GM23248 (cell line): ENCODE measurements around the gene SERPINE3. TPM values are rescaled to one million over a fixed set of nuclear protein-coding genes. Genes with fewer than 3 reads are reported as not detected.

Experiments
- DNase-seq: peaks from one replicate; pipeline ENCODE4 v3.0.0-alpha.2; 2015
- H2AFZ ChIP-seq: fragments of 200-600 bp; sonication (generic); 2 replicates; pipeline ENCODE4 v1.6.1; 2016; ENCODE audit warnings: antibody characterized with exemption
- H3F3A ChIP-seq: fragments of 200-600 bp; sonication (generic); 2 replicates; pipeline ENCODE4 v1.6.1; 2016; ENCODE audit warnings: mild to moderate bottlenecking, antibody characterized with exemption, mixed run types; ENCODE audit not compliant: insufficient read depth
- H3K27ac ChIP-seq: fragments of 200-600 bp; sonication (generic); 2 replicates; pipeline ENCODE4 v1.5.1; 2016; ENCODE audit warnings: mild to moderate bottlenecking
- H3K27me3 ChIP-seq: fragments of 200-600 bp; sonication (generic); replicated peaks from 2 replicates; pipeline ENCODE4 v1.6.1; 2016; ENCODE audit warnings: mild to moderate bottlenecking; ENCODE audit not compliant: insufficient read depth
- H3K36me3 ChIP-seq: fragments of 200-600 bp; sonication (generic); 2 replicates; pipeline ENCODE4 v1.6.1; 2016; ENCODE audit warnings: low read depth, mild to moderate bottlenecking
- H3K4me1 ChIP-seq: fragments of 200-600 bp; sonication (generic); 2 replicates; pipeline ENCODE4 v1.6.1; 2016; ENCODE audit warnings: mild to moderate bottlenecking; ENCODE audit not compliant: insufficient read depth
- H3K4me2 ChIP-seq: fragments of 200-600 bp; sonication (generic); one replicate; pipeline ENCODE4 v1.6.1; 2016; ENCODE audit warnings: mild to moderate bottlenecking; ENCODE audit not compliant: unreplicated experiment
- H3K4me3 ChIP-seq: fragments of 200-600 bp; sonication (generic); 2 replicates; pipeline ENCODE4 v1.5.1; 2016; ENCODE audit warnings: mild to moderate bottlenecking
- H3K79me2 ChIP-seq: fragments of 200-600 bp; sonication (generic); 2 replicates; pipeline ENCODE4 v1.6.1; 2016; ENCODE audit warnings: mild to moderate bottlenecking; ENCODE audit not compliant: insufficient read depth
- H3K9ac ChIP-seq: fragments of 200-600 bp; sonication (generic); 2 replicates; pipeline ENCODE4 v1.6.1; 2016; ENCODE audit warnings: mild to moderate bottlenecking
- H3K9me2 ChIP-seq: fragments of 200-600 bp; sonication (generic); 2 replicates; pipeline ENCODE4 v1.6.1; 2016; ENCODE audit warnings: mixed run types, mild to moderate bottlenecking, moderate library complexity; ENCODE audit not compliant: insufficient read depth
- H3K9me3 ChIP-seq: fragments of 200-600 bp; sonication (generic); one replicate; pipeline ENCODE4 v1.6.1; 2017; ENCODE audit warnings: low read depth
- H4K20me1 ChIP-seq: fragments of 200-600 bp; sonication (generic); 2 replicates; pipeline ENCODE4 v1.6.0; 2016; ENCODE audit not compliant: insufficient read depth
- EZH2 ChIP-seq: fragments of 200-600 bp; sonication (generic); IDR thresholded peaks from 2 replicates; pipeline ENCODE4 v1.6.1; 2018; ENCODE audit warnings: antibody characterized with exemption, mild to moderate bottlenecking; ENCODE audit not compliant: insufficient read depth, poor library complexity, severe bottlenecking
- EZH2phosphoT487 ChIP-seq: fragments of 200-600 bp; sonication (generic); IDR thresholded peaks from 2 replicates; pipeline ENCODE4 v1.6.1; 2018; ENCODE audit warnings: antibody characterized with exemption, moderate library complexity, mild to moderate bottlenecking, low read depth; ENCODE audit not compliant: insufficient read depth
- WGBS, 2 experiments: methylation state at CpG; one replicate each; pipeline ENCODE4 v1.1.6; 2015 to 2017; ENCODE audit warnings: low lambda C conversion rate in 2 of 2, low coverage in 1 of 2; ENCODE audit errors: missing lambda C conversion rate in 2 of 2; 5-methylcytosine and 5-hydroxymethylcytosine counted together
- in situ Hi-C: fragments of 300-500 bp; cut with MboI; formaldehyde crosslinking; loops from 2 replicates; pipeline ENCODE4 v1.15.0; 2020
- polyA plus RNA-seq: library from polyadenylated mRNA; unstranded; fragments of >200 nt; fragmentation: Nextera tagmentation; extraction: Ambion mirVana; gene quantifications from 2 replicates; pipeline ENCODE4 v1.2.1, GENCODE V29; 2016
- total RNA-seq: library from RNA; depleted of rRNA; stranded (reverse); fragments of >200 nt; shearing (Covaris generic); gene quantifications from 2 replicates; pipeline ENCODE4 v1.2.3, GENCODE V29; 2014

Gene SERPINE3
- total and polyA plus RNA-seq, 2 experiments from 2014 or later, result 0.21 TPM; not detected in 1

GRCh38 chr13:51318876-51319275 lies 20.6 kb upstream of the SERPINE3 start:
- 85 to 89% methylated on average over 3 of the region's 3 CpGs for WGBS, 2 experiments
- H4K20me1 ChIP-seq, result no peaks in the 10 kb centered on the region
- H3K27ac ChIP-seq, result no peak overlapping the region

GRCh38 chr13:51321836-51322235 lies 17.7 kb upstream of the SERPINE3 start:
- no peaks in the 10 kb centered on the region for H4K20me1 ChIP-seq
- H2AFZ ChIP-seq, result no peak overlapping the region
- in situ Hi-C loops, result no loop called here
- no peak overlapping the region for H3K27ac ChIP-seq
- no peaks in the 10 kb centered on the region for H3K9me3 ChIP-seq
- no peaks in the 10 kb centered on the region for H3K79me2 ChIP-seq
- no peaks in the 10 kb centered on the region for H3K9me2 ChIP-seq
- DNase-seq, result no peak
- H3K27me3 ChIP-seq, result no peaks in the 10 kb centered on the region
- no peaks in the 10 kb centered on the region for H3K36me3 ChIP-seq
- no peak overlapping the region for H3K4me3 ChIP-seq
- no peak overlapping the region for H3K4me2 ChIP-seq
- WGBS, 2 experiments, result 80 to 83% methylated on average over 2 of the region's 2 CpGs
- TF ChIP-seq EZH2, result no peak
- H3F3A ChIP-seq, result peaks cover 14% of the 10 kb centered on the region; the same call in 1 of the 2 replicates
- H3K4me1 ChIP-seq, result peaks cover 6% of the 10 kb centered on the region; the same call in 1 of the 2 replicates
- no peak overlapping the region for H3K9ac ChIP-seq

More at GRCh38 chr13:51318876-51319275, 20.6 kb upstream of the SERPINE3 start:
- no peaks in the 10 kb centered on the region for H3K36me3 ChIP-seq
- no peaks in the 10 kb centered on the region for H3K27me3 ChIP-seq
- in situ Hi-C loops, result no loop called here
- no peaks in the 10 kb centered on the region for H3K9me3 ChIP-seq
- peaks cover 15% of the 10 kb centered on the region for H3K4me1 ChIP-seq
- no peak for TF ChIP-seq EZH2phosphoT487
- no peak for TF ChIP-seq EZH2
- no peak overlapping the region for H2AFZ ChIP-seq
- DNase-seq, result no peak
- no peak overlapping the region for H3K4me3 ChIP-seq
- peaks cover 17% of the 10 kb centered on the region; the same call in 1 of the 2 replicates for H3F3A ChIP-seq
- H3K4me2 ChIP-seq, result no peak overlapping the region
- H3K9me2 ChIP-seq, result no peaks in the 10 kb centered on the region
- no peaks in the 10 kb centered on the region for H3K79me2 ChIP-seq
- no peak overlapping the region for H3K9ac ChIP-seq

GRCh38 chr13:51322826-51323225 lies 16.7 kb upstream of the SERPINE3 start:
- H2AFZ ChIP-seq, result no peak overlapping the region
- no peaks in the 10 kb centered on the region for H3K36me3 ChIP-seq
- H4K20me1 ChIP-seq, result no peaks in the 10 kb centered on the region
- in situ Hi-C loops, result no loop called here
- no peaks in the 10 kb centered on the region for H3K79me2 ChIP-seq
- H3K9me2 ChIP-seq, result no peaks in the 10 kb centered on the region
- 80 to 84% methylated on average over 3 of the region's 3 CpGs for WGBS, 2 experiments
- no peak for DNase-seq
- no peak overlapping the region for H3K27ac ChIP-seq
- TF ChIP-seq EZH2phosphoT487 (no peak), EZH2 (no peak)
- H3K4me2 ChIP-seq, result no peak overlapping the region
- H3K27me3 ChIP-seq, result no peaks in the 10 kb centered on the region
- peaks cover 4% of the 10 kb centered on the region; the same call in 1 of the 2 replicates for H3K4me1 ChIP-seq
- H3K4me3 ChIP-seq, result no peak overlapping the region
- H3K9ac ChIP-seq, result no peak overlapping the region
- H3F3A ChIP-seq, result peaks cover 4% of the 10 kb centered on the region; the same call in 1 of the 2 replicates
- H3K9me3 ChIP-seq, result no peaks in the 10 kb centered on the region

GRCh38 chr13:51323824-51324511 lies 15.5 kb upstream of the SERPINE3 start:
- Histone ChIP-seq H3K4me2 (no peak overlapping the region), H3K4me1 (no peaks in the 10 kb centered on the region), H4K20me1 (no peaks in the 10 kb centered on the region), H2AFZ (no peak overlapping the region), H3K79me2 (no peaks in the 10 kb centered on the region), H3K4me3 (no peak overlapping the region), H3K9me2 (no peaks in the 10 kb centered on the region), H3K27ac (no peak overlapping the region), H3K27me3 (no peaks in the 10 kb centered on the region), H3K9me3 (no peaks in the 10 kb centered on the region), H3K36me3 (no peaks in the 10 kb centered on the region), H3F3A (no peaks in the 10 kb centered on the region), H3K9ac (no peak overlapping the region)
- no peak for DNase-seq
- WGBS, 2 experiments, result 70 to 73% methylated on average over 5 of the region's 5 CpGs
- TF ChIP-seq EZH2 (no peak), EZH2phosphoT487 (no peak)
- in situ Hi-C loops, result no loop called here
